GM18873 (cell line): ENCODE measurements around the gene CEP112.

Experiments
- ATAC-seq: cut with Tn5 transposase; IDR thresholded peaks from one replicate; pipeline ENCODE4 v1.9.1; 2021; ENCODE audit warnings: mild to moderate bottlenecking, moderate library complexity, moderate number of reproducible peaks; ENCODE audit not compliant: unreplicated experiment, low FRiP score

The CEP112 gene

DNA sequence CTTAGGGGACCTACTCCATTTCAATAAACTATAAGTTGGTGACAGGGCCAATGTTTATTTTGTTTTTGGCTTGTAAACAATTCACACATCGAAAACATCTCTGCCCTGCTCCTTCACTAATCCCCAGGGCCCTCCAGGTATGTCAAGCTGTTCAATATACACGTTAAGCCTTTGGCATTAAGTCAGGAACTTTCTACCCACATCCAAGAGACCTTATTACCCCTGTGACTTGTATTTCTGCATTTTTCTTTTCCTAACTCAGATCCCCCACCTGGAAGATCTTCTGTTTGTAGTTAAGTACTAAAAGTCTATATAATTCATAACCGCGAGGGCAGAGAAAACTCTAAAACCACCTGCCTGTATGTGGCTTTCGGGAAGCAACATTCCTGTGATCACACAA lies 523.7 kb downstream of the CEP112 start:
- ATAC-seq, result no peak

DNA sequence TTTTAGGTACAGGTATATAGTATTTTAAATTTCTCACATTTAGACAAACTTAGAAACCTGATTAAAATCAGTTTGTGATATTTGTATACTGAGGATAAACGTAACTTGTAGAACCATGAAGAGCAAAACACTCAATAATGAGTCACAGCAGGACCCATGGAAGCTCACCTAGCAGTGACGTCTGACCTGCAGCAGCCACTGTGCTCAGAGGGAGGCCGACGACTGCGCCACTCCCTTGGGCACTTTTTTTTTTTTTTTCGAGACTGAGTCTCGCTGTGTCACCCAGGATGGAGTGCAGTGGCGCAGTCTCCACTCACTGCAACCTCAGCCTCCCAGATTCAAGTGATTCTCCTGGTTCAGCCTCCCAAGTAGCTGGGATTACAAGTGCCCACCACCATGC lies 524.3 kb downstream of the CEP112 start:
- ATAC-seq, result no peak

DNA sequence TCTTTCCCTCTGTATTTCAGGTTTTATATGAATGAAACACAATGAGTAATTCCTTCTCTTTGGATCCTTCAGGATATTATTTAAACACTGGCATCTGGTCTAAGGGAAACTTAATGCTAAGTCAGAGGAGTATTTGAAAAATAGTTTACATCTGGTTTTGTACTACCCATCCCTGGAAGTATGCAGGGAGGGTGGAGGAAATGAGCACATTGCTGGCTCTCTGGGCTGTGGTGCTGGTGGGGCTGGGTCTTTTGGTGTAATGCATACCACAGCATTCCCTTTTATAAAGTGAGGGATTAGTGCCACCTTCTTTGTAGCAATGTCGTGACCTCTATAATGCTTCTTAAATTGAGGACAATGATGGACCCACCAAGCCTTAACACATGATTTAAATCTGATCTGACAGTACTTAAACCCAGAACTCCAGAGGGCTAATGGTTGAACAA lies 525.0 kb downstream of the CEP112 start:
- ATAC-seq, result no peak

DNA sequence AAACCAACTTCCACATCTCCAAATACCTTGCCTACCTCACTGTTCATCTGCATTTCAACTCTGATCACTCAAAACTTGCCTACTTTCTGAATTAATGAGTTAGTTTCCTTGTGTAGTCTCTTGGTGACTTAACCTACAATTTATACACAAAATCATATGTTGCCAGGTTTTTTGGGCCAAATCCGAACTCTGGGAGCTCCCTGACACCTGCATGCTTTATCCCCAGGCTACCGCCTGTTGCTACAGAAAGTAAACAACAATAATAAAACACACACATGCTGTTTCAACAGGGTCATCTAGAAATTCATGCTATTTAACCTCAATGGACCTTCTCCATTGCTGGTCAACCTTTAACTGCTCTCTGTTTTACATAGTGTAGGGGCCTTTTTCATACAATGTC lies 526.0 kb downstream of the CEP112 start:
- ATAC-seq, result no peak

GRCh38 chr17:65664696-65665095 lies 527.2 kb downstream of the CEP112 start:
- ATAC-seq, result no peak

- no peak for ATAC-seq
Measured at GRCh38 chr17:65664266-65664665, 527.7 kb downstream of the CEP112 start.

GRCh38 chr17:65662196-65662595 lies 529.7 kb downstream of the CEP112 start:
- ATAC-seq, result no peak

DNA sequence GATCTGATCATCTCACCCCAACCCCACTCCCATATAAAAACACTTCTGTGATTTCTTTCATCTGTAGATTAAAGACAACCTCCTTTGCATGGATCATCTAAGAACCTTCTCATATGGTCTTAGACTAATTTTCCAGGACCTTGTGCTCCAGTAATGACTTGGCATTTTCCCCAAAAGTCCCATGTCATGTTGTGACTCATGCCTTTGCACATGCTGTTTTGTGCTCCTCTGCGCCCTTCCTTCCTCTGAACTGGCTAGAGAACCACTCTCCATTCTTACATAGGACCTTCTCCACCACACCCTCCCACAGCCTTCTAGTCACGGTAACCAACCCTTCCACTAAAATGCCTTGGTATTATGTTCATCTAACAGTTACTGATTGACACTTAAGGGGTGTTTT lies 531.0 kb downstream of the CEP112 start:
- ATAC-seq, result no peak

- ATAC-seq, result no peak
Measured at GRCh38 chr17:65660078-65660477, 531.9 kb downstream of the CEP112 start.

DNA sequence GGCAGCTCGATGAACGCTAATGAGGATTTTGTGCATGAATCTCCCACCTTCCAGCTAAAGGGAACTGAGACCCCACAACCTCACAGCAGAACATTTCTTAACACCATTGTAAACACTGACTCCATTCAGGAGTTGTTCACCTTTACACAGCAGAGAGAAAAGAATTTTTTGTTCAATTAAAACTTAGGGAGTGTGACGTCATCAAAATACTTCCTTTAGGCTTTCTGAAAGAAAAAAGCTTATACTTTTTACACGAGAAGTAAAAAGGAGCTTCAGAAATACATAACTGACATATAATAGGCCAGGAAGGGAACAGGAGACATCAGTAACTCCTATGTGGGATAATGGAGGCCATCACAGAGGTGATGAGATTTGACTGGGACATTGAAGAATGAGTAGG lies 532.4 kb downstream of the CEP112 start:
- no peak for ATAC-seq

DNA sequence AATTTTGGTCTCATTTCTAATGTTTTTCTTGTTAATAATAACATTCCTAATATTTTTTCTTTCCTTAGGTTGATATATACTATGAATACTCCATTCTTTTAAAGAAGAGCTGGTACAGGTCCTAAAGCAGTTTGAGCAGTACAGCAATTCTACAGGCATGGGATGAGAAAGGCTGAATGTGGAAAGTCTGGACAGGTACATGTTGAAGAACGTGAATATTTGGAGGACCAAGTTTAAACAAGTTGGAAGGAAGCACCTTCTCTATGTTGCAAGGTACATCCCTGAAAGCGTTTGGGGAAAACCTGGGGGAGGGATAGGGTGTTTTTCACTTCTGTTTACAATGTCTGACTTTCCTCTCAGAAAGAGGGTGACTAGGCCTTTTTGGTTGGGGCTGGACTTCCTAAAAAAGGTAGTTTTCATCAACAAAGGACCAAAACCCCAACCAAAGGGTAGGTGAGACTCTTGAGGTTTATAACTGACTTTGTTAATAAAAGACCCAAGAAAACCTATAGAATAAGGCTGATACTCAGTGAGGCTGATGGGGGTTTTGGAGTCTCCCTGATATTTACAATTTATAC lies 534.6 kb downstream of the CEP112 start:
- no peak for ATAC-seq

GRCh38 chr17:65656390-65657250 lies 535.3 kb downstream of the CEP112 start:
- ATAC-seq, result no peak

DNA sequence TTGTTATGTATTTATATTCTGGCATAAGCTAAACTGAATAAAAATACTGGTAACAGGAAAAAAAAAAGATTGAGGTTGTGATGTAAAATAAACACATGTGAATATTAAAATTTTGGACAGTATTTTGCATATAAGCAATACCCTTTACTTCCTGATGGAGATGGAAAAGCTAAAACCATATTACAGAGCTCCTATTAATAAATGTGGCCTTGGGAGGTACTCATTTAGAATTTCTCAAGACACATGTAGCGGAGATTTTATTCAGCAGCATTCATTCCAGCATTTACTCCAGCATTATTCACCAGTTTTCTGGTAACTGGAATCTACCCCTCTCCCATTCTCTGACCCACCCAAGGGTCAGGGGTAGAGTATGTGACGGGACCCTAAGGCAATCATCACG lies 536.2 kb downstream of the CEP112 start:
- ATAC-seq, result no peak

DNA sequence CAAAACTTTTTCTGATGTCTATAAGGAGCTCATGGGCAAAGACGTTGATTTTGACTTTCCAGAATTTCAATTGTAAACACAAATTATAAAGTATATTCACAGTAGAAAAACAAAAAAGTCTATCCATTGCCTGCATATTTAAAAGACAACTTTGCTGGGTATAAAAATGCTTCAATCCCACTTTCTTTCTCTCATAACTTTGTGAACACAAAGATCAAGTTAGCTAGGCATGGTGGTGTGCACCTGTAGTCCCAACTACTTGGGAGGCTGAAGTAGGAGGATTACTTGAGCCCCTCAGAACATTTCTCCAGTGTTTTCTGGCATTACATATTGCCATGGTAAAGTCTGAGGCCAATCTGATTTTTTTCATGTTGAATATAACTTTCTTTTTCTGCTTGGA lies 547.4 kb downstream of the CEP112 start:
- no peak for ATAC-seq

- no peak for ATAC-seq
Measured at GRCh38 chr17:65638221-65638975, 553.5 kb downstream of the CEP112 start.

- no peak for ATAC-seq
Measured at GRCh38 chr17:65637786-65638185, 554.1 kb downstream of the CEP112 start.

DNA sequence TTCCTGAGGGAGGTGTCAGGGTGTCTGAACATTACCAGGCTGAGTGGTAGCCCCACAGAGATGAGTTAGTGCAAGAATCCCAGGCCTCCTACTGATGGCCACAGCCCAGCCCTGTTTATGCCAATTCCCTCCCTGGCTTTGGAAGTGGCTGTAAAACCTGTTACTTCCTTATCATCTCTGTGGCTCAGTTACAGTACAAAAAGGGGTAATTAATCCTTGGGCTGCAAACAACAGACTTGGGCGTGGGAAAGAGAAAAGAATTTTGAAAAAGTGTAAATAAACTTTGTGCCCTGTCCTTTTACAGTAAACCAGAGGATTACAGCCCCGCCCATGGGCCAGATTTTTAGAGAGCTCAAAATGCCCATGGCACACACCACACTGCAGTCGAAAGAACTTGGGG lies 557.4 kb downstream of the CEP112 start:
- ATAC-seq, result no peak

- ATAC-seq, result no peak
Measured at GRCh38 chr17:65633988-65634387, 557.9 kb downstream of the CEP112 start.

DNA sequence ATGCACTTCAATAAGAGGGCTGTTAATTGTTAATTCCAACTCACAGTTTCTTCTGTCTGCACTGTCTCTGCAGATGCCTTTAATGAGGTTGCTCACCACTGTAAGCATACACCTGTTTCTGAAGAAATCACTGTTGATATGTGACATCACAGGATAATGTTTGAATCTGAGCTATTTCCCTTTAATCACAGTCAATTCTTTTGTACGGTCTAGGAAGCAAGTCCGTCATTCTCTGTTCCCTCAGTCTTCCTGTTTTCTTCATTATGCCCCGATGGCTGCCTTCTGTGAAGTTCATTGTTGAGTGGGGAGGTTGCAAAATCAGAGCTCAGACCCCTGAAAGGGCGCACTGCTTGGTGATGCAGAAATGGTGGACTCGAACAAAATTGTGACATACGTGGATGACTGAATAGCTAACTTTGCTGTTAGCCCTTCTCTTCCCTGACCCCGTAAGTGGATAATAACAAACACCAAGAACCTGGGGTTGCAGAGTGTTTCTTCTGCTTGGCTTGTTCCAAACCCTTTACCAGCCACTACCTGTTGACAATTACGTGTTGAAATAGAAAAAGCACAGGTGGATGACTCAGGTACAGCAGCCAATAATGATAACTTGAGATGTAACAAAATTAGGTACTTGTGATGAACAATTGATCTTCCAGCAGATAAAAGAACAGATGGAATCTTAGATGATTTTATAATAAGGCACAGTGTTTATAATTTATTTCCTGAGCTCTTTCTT lies 558.6 kb downstream of the CEP112 start:
- ATAC-seq, result no peak

GRCh38 chr17:65630502-65630901 lies 561.4 kb downstream of the CEP112 start:
- ATAC-seq, result no peak

DNA sequence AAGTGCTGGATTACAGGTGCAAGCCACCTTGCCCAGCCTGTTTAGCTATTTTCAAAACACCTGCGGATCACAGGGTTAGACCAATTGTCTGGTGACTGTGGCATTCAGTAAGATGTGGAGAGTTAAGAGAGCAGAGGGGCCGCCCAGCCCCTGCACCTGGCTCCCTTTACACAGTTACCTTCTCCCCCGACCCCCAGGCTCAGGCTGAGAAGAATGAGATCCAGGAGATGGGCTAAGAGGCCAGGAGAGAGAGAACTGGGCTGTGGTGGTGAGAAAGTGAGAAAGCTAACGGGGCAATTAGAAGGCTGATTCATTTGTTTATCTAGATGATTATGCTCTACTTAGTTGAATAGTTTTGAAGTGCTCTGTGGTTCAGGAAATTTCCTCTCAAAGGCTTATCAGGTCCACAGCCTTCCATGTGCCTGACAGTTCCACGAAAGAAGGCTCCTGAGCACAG lies 562.7 kb downstream of the CEP112 start:
- no peak for ATAC-seq
